Liver (tissue), 3 donors: ENCODE measurements around the gene CD82.

ENCODE experiments used
- EGR1 ChIP-seq, 2 donors: IDR thresholded peaks; 2 replicates each; pipeline ENCODE4 v1.6.1; 2016 to 2018; ENCODE audit warnings: antibody characterized with exemption in 2 of 2, low read depth in 2 of 2
- HNF4G ChIP-seq: IDR thresholded peaks from 2 replicates; pipeline ENCODE4 v1.6.1; 2016; ENCODE audit warnings: antibody characterized with exemption
- JUND ChIP-seq, 2 donors: IDR thresholded peaks; 2 replicates each; pipeline ENCODE4 v1.6.1; 2016; ENCODE audit warnings: antibody characterized with exemption in 2 of 2
- RAD21 ChIP-seq, 2 donors: IDR thresholded peaks; 2 replicates each; pipeline ENCODE4 v1.6.1; 2016; ENCODE audit warnings: antibody characterized with exemption in 2 of 2, mild to moderate bottlenecking in 2 of 2
- TAF1 ChIP-seq: conservative IDR thresholded peaks from 2 replicates; pipeline ENCODE4 v1.6.1; 2016; ENCODE audit warnings: antibody characterized with exemption, mild to moderate bottlenecking
- TF ChIP-seq, protein P1 (sequence below): fragments of 150-350 bp; IDR thresholded peaks from 2 replicates; pipeline ENCODE4 v1.5.1; 2017; ENCODE audit warnings: improper control_type of control experiment, low read depth, low read length; ENCODE audit not compliant: missing input control
- TF ChIP-seq, protein P2 (sequence below): IDR thresholded peaks from 2 replicates; pipeline ENCODE4 v1.6.1; 2016; ENCODE audit warnings: antibody characterized with exemption
- donor health status: healthy.
- donor health status: healthy.

- TF ChIP-seq, protein P1, sequence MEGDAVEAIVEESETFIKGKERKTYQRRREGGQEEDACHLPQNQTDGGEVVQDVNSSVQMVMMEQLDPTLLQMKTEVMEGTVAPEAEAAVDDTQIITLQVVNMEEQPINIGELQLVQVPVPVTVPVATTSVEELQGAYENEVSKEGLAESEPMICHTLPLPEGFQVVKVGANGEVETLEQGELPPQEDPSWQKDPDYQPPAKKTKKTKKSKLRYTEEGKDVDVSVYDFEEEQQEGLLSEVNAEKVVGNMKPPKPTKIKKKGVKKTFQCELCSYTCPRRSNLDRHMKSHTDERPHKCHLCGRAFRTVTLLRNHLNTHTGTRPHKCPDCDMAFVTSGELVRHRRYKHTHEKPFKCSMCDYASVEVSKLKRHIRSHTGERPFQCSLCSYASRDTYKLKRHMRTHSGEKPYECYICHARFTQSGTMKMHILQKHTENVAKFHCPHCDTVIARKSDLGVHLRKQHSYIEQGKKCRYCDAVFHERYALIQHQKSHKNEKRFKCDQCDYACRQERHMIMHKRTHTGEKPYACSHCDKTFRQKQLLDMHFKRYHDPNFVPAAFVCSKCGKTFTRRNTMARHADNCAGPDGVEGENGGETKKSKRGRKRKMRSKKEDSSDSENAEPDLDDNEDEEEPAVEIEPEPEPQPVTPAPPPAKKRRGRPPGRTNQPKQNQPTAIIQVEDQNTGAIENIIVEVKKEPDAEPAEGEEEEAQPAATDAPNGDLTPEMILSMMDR = no peak
- TF ChIP-seq, protein P2, sequence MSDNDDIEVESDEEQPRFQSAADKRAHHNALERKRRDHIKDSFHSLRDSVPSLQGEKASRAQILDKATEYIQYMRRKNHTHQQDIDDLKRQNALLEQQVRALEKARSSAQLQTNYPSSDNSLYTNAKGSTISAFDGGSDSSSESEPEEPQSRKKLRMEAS = no peak
- TF ChIP-seq EGR1 (IDR thresholded peaks at IDR 0.05; ENCODE audit: low read depth in 2 of 2) = no peak
- no peak for TF ChIP-seq HNF4G
- TF ChIP-seq RAD21 (IDR thresholded peaks at IDR 0.05) = no peak
- no peak for TF ChIP-seq JUND (IDR thresholded peaks at IDR 0.05)
- no peak for TF ChIP-seq TAF1
Observed at GRCh38 chr11:44634401-44635281, 69.2 kb downstream of the CD82 start.
